Thyroid gland (tissue), 4 donors: Measurements from ENCODE around the gene RNF217. TPM values are rescaled to one million over a fixed set of nuclear protein-coding genes. Genes with fewer than 3 reads are reported as not detected.
A peak's percentile ranks its signal among the peaks of the same experiment; 100 is the strongest.

Source experiments
- DNase-seq, 2 donors: peaks; one replicate each; pipeline ENCODE4 v3.0.0-alpha.2; 2019
- H3K27ac ChIP-seq, 3 donors: fragments of 200-600 bp; sonication (generic); 1 replicate in 2 of 3; 2 replicates in 1 of 3; pipeline ENCODE4 v1.5.1; 2016 to 2019; ENCODE audit warnings: mild to moderate bottlenecking in 1 of 3, moderate library complexity in 1 of 3
- H3K27me3 ChIP-seq: fragments of 200-600 bp; sonication (generic); one replicate; pipeline ENCODE4 v1.5.1; 2019
- H3K36me3 ChIP-seq, 2 donors: fragments of 200-600 bp; sonication (generic); one replicate each; pipeline ENCODE4 v1.5.1; 2016 to 2019
- H3K4me1 ChIP-seq, 2 donors: fragments of 200-600 bp; sonication (generic); one replicate each; pipeline ENCODE4 v1.5.1; 2017 to 2019
- H3K4me3 ChIP-seq, 3 donors: fragments of 200-600 bp; sonication (generic); replicated peaks in 1 of 3; 1 replicate in 2 of 3; 2 replicates in 1 of 3; pipeline ENCODE4 v1.5.1; 2016; ENCODE audit warnings: mild to moderate bottlenecking in 1 of 3
- H3K9me3 ChIP-seq: fragments of 200-600 bp; sonication (generic); one replicate; pipeline ENCODE4 v1.5.1; 2017
- POLR2A ChIP-seq, 2 donors: fragments of 450-650 bp; IDR thresholded peaks; one replicate each; pipeline ENCODE4 v1.6.1; 2017; ENCODE audit warnings: antibody characterized with exemption in 2 of 2, mild to moderate bottlenecking in 2 of 2, moderate library complexity in 1 of 2
- WGBS, 2 donors: methylation state at CpG; one replicate each; pipeline ENCODE4 v1.1.5; 2017; 5-methylcytosine and 5-hydroxymethylcytosine counted together
- intact Hi-C: fragments of 100-400 bp; cut with DNase I; formaldehyde crosslinking; loops from one replicate; pipeline ENCODE4 v1.15.1; 2023
- total RNA-seq, 4 donors: library from RNA; depleted of rRNA; stranded (reverse); fragments of >200 nt; gene quantifications; one replicate each; pipeline ENCODE4 v1.2.3, GENCODE V29; 2016
- TF ChIP-seq, protein P1 (sequence below), 6 experiments: fragments of 200-600 bp in 3 of 6; fragments of 450-650 bp in 3 of 6; sonication (generic) in 3 of 6; IDR thresholded peaks; one replicate each; pipeline ENCODE4 v1.5.1; 2016 to 2019; ENCODE audit warnings: antibody characterized with exemption in 6 of 6, mild to moderate bottlenecking in 2 of 6, inconsistent platforms in 1 of 6, moderate library complexity in 1 of 6

Gene RNF217
- total RNA-seq, 4 donors from 2014 or later: 29.0 to 53.7 (median 31.0) TPM

DNA sequence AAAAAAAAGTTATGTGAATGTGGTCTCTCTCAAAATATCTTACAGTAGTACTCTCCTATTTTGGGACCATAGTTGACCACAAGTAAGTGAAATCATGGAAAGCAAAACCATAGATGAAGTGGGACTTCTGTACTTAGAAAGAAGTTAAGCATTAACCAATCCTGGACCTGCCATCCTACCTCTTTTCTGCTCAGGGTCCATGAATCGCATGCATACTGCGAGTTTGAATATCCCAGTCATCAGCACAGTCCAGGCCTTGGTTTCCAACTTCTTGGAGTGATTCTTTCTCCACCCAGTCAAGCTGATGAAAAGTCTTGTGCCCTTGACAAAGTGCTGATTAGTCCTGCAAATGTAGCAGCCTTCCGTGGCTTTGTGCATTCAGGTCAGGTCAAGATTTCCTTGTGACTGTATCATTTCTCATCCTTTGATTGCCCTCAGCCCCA is 46.0 kb downstream of the RNF217 start:
- TF ChIP-seq, protein P1, sequence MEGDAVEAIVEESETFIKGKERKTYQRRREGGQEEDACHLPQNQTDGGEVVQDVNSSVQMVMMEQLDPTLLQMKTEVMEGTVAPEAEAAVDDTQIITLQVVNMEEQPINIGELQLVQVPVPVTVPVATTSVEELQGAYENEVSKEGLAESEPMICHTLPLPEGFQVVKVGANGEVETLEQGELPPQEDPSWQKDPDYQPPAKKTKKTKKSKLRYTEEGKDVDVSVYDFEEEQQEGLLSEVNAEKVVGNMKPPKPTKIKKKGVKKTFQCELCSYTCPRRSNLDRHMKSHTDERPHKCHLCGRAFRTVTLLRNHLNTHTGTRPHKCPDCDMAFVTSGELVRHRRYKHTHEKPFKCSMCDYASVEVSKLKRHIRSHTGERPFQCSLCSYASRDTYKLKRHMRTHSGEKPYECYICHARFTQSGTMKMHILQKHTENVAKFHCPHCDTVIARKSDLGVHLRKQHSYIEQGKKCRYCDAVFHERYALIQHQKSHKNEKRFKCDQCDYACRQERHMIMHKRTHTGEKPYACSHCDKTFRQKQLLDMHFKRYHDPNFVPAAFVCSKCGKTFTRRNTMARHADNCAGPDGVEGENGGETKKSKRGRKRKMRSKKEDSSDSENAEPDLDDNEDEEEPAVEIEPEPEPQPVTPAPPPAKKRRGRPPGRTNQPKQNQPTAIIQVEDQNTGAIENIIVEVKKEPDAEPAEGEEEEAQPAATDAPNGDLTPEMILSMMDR (IDR thresholded peaks at IDR 0.05): no peak
- no peak for TF ChIP-seq POLR2A (IDR thresholded peaks at IDR 0.05)
- intact Hi-C loops: no loop called here
- H3K36me3 ChIP-seq: no peaks in the 10 kb centered on the region
- WGBS, 2 donors: 62 to 65% methylated on average over 3 of the region's 3 CpGs
- no peaks in the 10 kb centered on the region for H3K9me3 ChIP-seq
- H3K27ac ChIP-seq: no peak overlapping the region
- H3K4me3 ChIP-seq: no peak overlapping the region
- no peaks in the 10 kb centered on the region for H3K27me3 ChIP-seq
- H3K4me1 ChIP-seq: peaks cover 0 to 15% of the 10 kb centered on the region in 2 donors
- DNase-seq: no peak

DNA sequence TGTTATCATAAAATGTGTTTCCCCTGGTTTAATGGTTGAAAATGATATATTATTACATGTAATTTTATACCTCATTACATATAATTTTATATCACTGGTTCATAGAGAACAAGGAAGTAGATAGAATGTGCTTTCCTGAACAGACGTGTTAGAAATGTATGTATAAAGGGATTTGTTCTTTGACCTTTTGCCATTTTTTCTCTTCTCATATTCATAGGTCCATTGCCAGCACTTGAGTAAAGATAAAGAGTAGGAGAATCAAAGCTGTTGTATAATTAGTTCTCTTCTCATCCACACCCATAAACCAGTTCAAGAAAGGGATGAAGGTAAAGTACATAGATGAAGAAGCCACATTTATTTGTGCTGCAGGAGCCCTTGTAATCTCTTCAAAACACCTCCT is 46.7 kb downstream of the RNF217 start:
- 90 to 91% methylated on average over 1 of the region's 1 CpG for WGBS, 2 donors
- TF ChIP-seq, protein P1 (IDR thresholded peaks at IDR 0.05): no peak
- TF ChIP-seq POLR2A (IDR thresholded peaks at IDR 0.05): no peak
- H3K27ac ChIP-seq: peak overlapping the region in 1 of 3 donors; percentile 1
- H3K4me1 ChIP-seq: peaks cover 6 to 21% of the 10 kb centered on the region in 2 donors
- no peaks in the 10 kb centered on the region for H3K27me3 ChIP-seq
- DNase-seq: no peak
- H3K4me3 ChIP-seq: no peak overlapping the region
- no peaks in the 10 kb centered on the region for H3K36me3 ChIP-seq
- no peaks in the 10 kb centered on the region for H3K9me3 ChIP-seq
- intact Hi-C loops: no loop called here

DNA sequence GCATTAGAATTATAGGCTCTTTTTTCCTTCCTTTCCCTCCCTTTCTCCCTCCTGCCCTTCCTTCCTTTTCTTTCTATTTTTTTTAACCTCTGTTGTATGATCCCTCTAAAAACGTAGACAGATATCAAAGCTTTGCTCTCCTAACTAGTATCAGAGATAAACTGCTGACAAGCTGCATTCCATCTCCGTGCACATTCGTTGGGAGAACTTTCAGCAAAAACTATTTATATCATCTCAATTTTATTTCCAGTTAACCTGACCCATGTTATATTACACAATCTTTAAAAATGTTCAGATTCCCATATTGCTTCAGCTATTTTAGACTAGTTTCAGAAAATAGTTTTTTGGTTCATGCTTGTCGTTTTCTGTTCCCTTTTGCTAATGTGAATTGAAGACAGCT is 47.3 kb downstream of the RNF217 start:
- Histone ChIP-seq H3K9me3 (no peaks in the 10 kb centered on the region), H3K27ac (peak overlapping the region in 1 of 3 donors; percentile 1), H3K4me3 (no peak overlapping the region), H3K36me3 (no peaks in the 10 kb centered on the region), H3K4me1 (peaks cover 10 to 28% of the 10 kb centered on the region in 2 donors), H3K27me3 (no peaks in the 10 kb centered on the region)
- intact Hi-C loops: no loop called here
- TF ChIP-seq POLR2A (IDR thresholded peaks at IDR 0.05): no peak
- TF ChIP-seq, protein P1 (IDR thresholded peaks at IDR 0.05): no peak
- 41 to 60% methylated on average over 4 of the region's 4 CpGs for WGBS, 2 donors
- DNase-seq: no peak

DNA sequence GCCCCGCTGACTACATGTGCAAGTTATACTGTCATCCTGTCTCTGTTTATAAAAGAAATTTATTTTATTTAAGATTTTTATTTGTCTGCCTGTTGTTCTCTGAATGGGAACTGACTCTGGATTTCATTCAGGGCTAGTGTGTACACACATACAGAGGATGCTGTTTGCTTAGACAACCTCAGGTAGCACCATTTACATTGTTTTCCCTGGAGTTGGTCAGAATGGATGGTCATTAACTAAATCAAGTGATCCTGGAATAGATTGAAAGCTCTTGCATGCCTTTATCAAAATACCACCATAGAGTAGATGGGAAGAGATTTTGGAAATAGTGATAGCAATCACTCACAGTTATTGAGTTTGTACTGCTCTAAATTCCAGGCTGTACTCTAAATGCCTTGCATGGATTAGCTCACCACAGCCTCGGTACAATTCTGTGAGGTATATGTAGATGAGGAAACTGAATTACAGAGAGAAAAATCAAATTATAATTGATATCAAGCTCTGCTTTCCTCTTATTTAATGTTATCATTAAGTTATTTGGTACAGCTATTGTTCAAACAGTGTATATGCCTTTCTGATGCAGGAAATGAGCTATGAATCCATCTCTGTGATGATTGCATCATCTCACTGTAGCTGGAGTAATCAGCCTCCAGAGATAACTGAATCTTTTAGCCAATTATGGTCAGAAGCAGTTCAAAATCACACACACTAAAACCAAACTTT is 51.9 kb downstream of the RNF217 start:
- 77 to 83% methylated on average over 2 of the region's 2 CpGs for WGBS, 2 donors
- no peak overlapping the region for H3K27ac ChIP-seq
- no peaks in the 10 kb centered on the region for H3K36me3 ChIP-seq
- peaks cover 10 to 31% of the 10 kb centered on the region in 2 donors for H3K4me1 ChIP-seq
- DNase-seq: no peak
- H3K4me3 ChIP-seq: no peak overlapping the region
- H3K9me3 ChIP-seq: no peaks in the 10 kb centered on the region
- TF ChIP-seq POLR2A (IDR thresholded peaks at IDR 0.05): no peak
- TF ChIP-seq, protein P1 (IDR thresholded peaks at IDR 0.05): no peak
- no peaks in the 10 kb centered on the region for H3K27me3 ChIP-seq
- intact Hi-C loops: no loop called here

DNA sequence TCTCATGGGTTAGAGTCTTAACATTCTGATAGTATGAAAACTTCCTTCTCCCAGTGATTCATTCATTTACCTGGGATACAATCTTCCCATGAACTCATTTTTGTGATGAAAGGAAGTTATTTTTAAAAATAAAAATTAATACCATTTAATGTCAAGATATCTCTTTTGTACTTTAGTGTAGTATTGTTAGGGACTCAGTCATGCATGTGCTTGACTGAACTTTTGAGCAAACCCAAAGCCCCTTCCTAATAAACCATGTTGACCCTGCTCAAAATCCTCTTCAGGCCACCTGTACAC is 52.4 kb downstream of the RNF217 start:
- H3K9me3 ChIP-seq: no peaks in the 10 kb centered on the region
- TF ChIP-seq, protein P1 (IDR thresholded peaks at IDR 0.05): no peak
- no peak for TF ChIP-seq POLR2A (IDR thresholded peaks at IDR 0.05)
- DNase-seq: no peak
- no peaks in the 10 kb centered on the region for H3K27me3 ChIP-seq
- no peaks in the 10 kb centered on the region for H3K36me3 ChIP-seq
- H3K27ac ChIP-seq: no peak overlapping the region
- no peak overlapping the region for H3K4me3 ChIP-seq
- intact Hi-C loops: no loop called here
- peaks cover 10 to 26% of the 10 kb centered on the region in 2 donors for H3K4me1 ChIP-seq
